ENCODE results near the gene ENG.
A peak's percentile ranks its signal among the peaks of the same experiment; 100 is the strongest.

ENG gene

DNA sequence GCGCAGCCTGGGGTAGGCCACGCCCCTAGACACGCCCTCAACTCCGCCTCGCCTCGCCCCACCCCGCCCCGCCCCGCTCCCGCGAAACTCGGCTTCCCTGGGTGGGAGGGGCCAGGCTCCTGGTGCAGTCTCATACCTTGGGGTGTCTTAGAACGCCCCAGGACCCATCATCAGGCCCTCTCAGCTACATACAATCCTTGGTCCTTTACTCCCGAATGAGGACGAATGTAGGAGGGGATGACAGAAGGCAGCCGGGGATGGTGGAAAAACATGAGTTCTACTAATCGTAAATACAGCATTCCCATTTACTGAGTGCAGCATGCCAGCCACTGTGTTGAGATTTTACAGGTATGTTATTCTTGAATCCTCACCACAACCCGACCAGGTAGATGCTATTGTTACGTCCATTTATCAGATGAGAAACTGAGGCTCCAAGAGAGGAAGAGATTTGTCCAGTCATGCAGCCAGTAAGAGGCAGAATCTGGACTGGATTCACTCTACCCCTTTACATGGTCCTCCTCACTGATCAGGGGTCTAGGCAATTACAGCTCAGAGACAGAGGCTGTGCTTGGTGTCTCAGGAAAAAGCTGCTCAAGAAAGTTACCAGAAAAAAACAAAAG lies 82.8 kb downstream of the ENG start:
- H3K36me3 ChIP-seq (ENCODE audit: insufficient read depth, low read length), result no peaks in the 10 kb centered on the region
- H3K4me1 ChIP-seq (ENCODE audit: insufficient read depth, low read length), result peaks cover 24% of the 10 kb centered on the region
- H3K9ac ChIP-seq (ENCODE audit: low read depth, low read length), result peak overlapping the region; percentile 33; the same call in 1 of the 2 replicates
- no peaks in the 10 kb centered on the region for H3K9me3 ChIP-seq (ENCODE audit: control insufficient read depth, insufficient read depth, low read length)

DNA sequence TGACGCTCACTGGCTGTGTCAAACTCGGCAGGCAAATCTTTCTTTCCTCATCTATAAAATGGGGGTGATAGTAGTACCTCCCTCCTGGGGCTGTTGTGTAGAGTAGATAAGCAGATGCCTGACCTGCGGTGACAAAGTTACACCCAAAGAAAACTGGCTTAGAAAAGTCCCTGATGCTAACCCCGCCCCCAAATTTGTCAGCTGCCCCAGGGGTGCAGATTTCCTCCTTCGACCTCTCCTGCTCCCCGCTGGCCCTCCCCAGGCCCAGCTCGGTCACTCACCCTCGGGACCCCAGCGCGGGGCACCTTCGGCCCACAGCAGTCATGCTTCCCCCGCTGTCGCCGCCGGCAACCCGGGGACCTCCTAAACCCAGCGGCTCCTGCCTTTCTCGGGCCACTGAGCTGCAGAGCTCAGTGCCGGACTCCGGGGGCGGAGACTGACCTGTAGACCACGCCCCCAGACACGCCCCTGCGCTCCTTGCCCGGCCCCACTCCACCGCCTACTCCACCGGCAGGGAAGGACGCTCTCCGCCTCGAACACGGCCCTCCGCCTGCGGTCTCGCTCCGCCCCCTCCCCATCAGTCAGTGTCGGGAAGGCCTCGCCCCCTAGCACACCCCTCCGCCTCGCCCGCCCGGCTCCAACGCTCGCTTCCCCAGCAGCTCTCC lies 83.4 kb downstream of the ENG start:
- H3K4me1 ChIP-seq (ENCODE audit: insufficient read depth, low read length), result peaks cover 24% of the 10 kb centered on the region
- H3K9ac ChIP-seq (ENCODE audit: low read depth, low read length), result peak overlapping the region; percentile 61; the same call in 1 of the 2 replicates
- H3K9me3 ChIP-seq (ENCODE audit: control insufficient read depth, insufficient read depth, low read length), result no peaks in the 10 kb centered on the region

DNA sequence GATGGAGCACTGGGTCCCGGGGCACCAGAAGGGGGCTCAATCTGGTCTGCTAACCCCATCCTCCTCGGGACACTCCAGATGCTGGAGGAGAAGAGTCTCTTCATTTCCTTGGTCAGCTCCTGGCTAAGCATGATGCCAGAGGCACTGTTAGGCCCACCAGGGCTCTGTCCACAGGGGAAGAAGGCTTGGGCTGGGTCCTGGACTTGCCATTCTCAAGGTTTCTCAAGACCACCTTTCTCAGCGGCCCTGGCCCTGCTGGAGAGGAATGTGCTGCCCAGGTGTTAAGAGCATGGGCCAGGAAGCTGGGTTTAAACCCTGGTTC lies 83.9 kb downstream of the ENG start:
- no peaks in the 10 kb centered on the region for H3K36me3 ChIP-seq (ENCODE audit: insufficient read depth, low read length)
- H3K4me1 ChIP-seq (ENCODE audit: insufficient read depth, low read length), result peaks cover 24% of the 10 kb centered on the region
- H3K9me3 ChIP-seq (ENCODE audit: control insufficient read depth, insufficient read depth, low read length), result no peaks in the 10 kb centered on the region
- peak overlapping the region; percentile 61; the same call in 1 of the 2 replicates for H3K9ac ChIP-seq (ENCODE audit: low read depth, low read length)

More for the DNA sequence above, 83.4 kb downstream of the ENG start:
- no peaks in the 10 kb centered on the region for H3K36me3 ChIP-seq (ENCODE audit: insufficient read depth, low read length)

DNA sequence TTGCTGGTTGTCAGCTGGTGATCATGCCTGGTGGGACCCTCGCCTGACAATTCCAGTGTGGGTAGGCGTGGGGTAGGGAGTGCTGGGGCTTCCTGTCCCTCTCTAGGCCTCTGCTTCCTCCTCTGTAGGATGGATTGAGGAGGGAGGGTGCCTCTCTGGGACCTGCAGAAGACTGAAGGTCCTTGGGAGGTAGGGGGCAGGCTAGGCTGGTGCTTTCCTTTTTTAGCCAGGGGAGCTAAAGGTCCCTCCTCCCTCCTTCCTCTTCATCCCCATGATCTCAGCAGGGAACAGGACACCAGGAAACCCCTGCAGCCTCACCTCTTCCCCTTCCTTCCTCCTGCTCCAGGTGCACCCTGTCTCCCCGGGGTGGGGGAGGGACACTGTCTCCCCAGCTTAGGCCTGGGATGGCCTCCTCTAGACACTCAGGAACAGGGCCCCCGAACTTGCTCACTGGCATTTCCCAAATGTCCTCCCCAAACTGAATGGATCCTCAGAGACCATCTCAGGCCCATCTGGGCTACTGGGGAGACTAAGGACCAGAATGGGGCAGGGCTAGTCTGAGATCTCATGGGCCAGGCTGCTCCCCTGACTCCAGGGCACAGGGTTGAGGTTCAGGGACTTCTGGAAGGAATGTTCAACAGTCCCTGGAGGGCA lies 84.4 kb downstream of the ENG start:
- Histone ChIP-seq H3K9ac (ENCODE audit: low read depth, low read length) (peak overlapping the region; percentile 61; the same call in 1 of the 2 replicates), H3K36me3 (ENCODE audit: insufficient read depth, low read length) (no peaks in the 10 kb centered on the region), H3K4me1 (ENCODE audit: insufficient read depth, low read length) (peaks cover 24% of the 10 kb centered on the region), H3K9me3 (ENCODE audit: control insufficient read depth, insufficient read depth, low read length) (no peaks in the 10 kb centered on the region)

DNA sequence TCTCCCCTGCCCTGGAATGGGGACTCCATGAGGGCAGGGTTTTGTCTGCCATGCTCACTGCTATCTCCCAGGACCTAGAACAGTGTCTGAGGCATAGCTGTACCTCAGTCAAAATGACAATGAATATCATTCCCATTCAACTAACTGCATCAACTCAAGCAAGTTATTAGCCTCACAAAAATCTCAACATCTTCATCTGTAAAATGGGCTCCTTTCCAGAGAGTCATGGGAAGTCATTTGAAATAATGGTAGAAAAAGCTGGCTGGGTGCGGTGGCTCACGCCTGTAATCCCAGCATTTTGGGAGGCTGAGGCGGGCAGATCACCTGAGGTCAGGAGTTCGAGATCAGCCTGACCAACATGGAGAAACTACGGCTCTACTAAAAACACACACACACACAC lies 85.4 kb downstream of the ENG start:
- no peak overlapping the region for H3K9ac ChIP-seq (ENCODE audit: low read depth, low read length)
- H3K9me3 ChIP-seq (ENCODE audit: control insufficient read depth, insufficient read depth, low read length), result no peaks in the 10 kb centered on the region
- H3K36me3 ChIP-seq (ENCODE audit: insufficient read depth, low read length), result no peaks in the 10 kb centered on the region
- H3K4me1 ChIP-seq (ENCODE audit: insufficient read depth, low read length), result peaks cover 27% of the 10 kb centered on the region

DNA sequence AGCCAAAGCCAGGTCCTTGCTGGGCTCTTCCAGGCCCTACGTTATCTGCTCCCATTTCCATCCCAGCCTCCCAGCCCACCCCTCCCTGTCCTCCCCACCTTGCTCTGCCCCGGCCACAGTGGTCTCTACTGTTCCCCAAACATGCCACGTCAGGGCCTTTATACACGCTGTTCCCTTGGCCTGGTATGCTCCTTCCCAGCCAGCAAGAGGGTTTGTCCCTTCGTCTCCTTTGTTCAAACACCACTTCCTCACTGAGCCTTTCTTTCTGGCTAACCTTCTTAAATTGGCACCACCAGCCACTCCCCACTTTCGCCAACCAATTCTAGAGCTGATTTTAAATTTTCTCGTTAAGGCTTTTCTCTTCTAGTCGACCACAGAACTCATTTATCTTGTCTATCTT lies 85.8 kb downstream of the ENG start:
- Histone ChIP-seq H3K9ac (ENCODE audit: low read depth, low read length) (no peak overlapping the region), H3K36me3 (ENCODE audit: insufficient read depth, low read length) (no peaks in the 10 kb centered on the region), H3K9me3 (ENCODE audit: control insufficient read depth, insufficient read depth, low read length) (no peaks in the 10 kb centered on the region), H3K4me1 (ENCODE audit: insufficient read depth, low read length) (peaks cover 31% of the 10 kb centered on the region)

DNA sequence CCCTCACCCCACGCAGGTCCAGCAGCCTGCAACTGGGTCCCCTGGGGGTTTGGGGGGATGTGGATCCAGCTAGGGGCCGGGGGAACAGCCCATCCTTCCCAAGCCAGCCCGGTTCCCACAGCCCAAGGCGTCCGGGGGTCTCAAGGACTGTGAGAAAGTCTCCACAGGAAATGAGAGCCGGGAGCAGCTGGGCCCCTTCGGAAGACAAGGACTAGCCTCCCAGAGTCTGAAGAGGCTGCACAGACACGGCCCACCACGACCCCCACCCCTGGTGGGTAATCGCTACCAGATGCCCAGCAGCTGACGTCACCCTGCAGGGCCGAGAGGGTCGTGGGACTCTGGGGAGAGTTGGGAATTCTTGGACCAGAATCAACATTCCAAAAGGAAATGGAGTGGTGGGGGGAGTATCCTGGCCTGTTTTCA lies 86.5 kb downstream of the ENG start:
- Histone ChIP-seq H3K4me1 (ENCODE audit: insufficient read depth, low read length) (peaks cover 32% of the 10 kb centered on the region), H3K36me3 (ENCODE audit: insufficient read depth, low read length) (no peaks in the 10 kb centered on the region), H3K9me3 (ENCODE audit: control insufficient read depth, insufficient read depth, low read length) (no peaks in the 10 kb centered on the region), H3K9ac (ENCODE audit: low read depth, low read length) (no peak overlapping the region)

DNA sequence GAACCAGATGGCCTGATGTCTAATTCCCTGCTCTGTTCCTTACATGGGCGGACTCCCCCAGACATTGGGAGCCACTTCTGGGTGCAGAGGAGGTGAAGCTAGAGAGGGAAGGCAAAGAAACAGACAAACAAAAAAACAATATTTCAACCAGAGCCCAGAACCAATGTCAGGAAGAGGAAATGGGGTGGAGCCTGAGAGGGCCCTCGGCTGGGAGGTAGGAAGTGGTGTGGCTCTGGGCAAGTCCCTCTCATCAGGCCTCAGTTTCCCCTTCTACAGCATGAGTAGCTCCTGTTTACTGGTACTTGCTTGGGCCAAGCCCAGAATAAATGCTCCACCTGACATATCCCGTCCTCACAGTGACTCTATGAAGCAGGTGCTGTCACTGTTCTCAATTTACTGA lies 87.0 kb downstream of the ENG start:
- Histone ChIP-seq H3K9me3 (ENCODE audit: control insufficient read depth, insufficient read depth, low read length) (no peaks in the 10 kb centered on the region), H3K9ac (ENCODE audit: low read depth, low read length) (no peak overlapping the region), H3K4me1 (ENCODE audit: insufficient read depth, low read length) (peaks cover 36% of the 10 kb centered on the region), H3K36me3 (ENCODE audit: insufficient read depth, low read length) (no peaks in the 10 kb centered on the region)

DNA sequence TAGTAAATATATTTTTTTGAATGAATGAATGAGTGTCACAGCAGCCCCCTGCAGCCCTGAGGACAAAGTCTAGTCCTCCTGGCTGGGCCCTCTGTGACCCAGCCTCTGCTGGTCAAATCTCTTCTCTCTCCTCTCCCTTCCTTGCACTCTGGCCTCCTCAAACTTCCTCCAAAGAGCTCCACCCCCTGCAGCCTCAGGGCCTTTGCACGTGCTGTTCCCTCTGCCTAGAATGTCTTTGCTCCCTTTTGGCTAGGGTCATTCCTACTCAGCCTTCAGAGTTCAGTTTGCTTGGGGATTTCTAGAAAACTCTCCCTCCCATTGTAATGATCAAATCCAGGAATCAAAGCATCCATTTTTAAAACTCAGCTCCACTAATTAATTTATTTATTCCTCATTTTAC lies 89.0 kb downstream of the ENG start:
- H3K36me3 ChIP-seq (ENCODE audit: insufficient read depth, low read length), result no peaks in the 10 kb centered on the region
- no peaks in the 10 kb centered on the region for H3K9me3 ChIP-seq (ENCODE audit: control insufficient read depth, insufficient read depth, low read length)
- H3K4me1 ChIP-seq (ENCODE audit: insufficient read depth, low read length), result peaks cover 41% of the 10 kb centered on the region
- no peak overlapping the region for H3K9ac ChIP-seq (ENCODE audit: low read depth, low read length)
